GM23338 (cell line): Measurements from ENCODE around the gene ELMO3. TPM values are rescaled to one million over a fixed set of nuclear protein-coding genes. Genes with fewer than 3 reads are reported as not detected.

Source experiments
- ATAC-seq: fragments of 200-7000 bp; cut with Tn5 transposase; 3 replicates; pipeline ENCODE4 v1.9.1; 2020
- DNase-seq: peaks from one replicate; pipeline ENCODE4 v3.0.0-alpha.2; 2015; ENCODE audit warnings: low spot score
- H2AFZ ChIP-seq: fragments of 200-600 bp; sonication (generic); 2 replicates; pipeline ENCODE4 v1.8.0; 2016; ENCODE audit warnings: antibody characterized with exemption, mild to moderate bottlenecking, moderate library complexity
- H3F3A ChIP-seq: fragments of 200-600 bp; sonication (generic); replicated peaks from 2 replicates; pipeline ENCODE4 v1.8.0; 2017; ENCODE audit warnings: antibody characterized with exemption, mixed run types, low read depth
- H3K27ac ChIP-seq: fragments of 200-600 bp; sonication (generic); 2 replicates; pipeline ENCODE4 v1.6.1; 2016; ENCODE audit warnings: low read depth
- H3K27me3 ChIP-seq: fragments of 200-600 bp; sonication (generic); 2 replicates; pipeline ENCODE4 v1.8.0; 2016; ENCODE audit warnings: mild to moderate bottlenecking, mixed run types, moderate library complexity; ENCODE audit not compliant: insufficient read depth
- H3K36me3 ChIP-seq: fragments of 200-600 bp; sonication (generic); 2 replicates; pipeline ENCODE4 v1.8.0; 2016; ENCODE audit warnings: mild to moderate bottlenecking; ENCODE audit not compliant: insufficient read depth
- H3K4me1 ChIP-seq: fragments of 200-600 bp; sonication (generic); 2 replicates; pipeline ENCODE4 v1.8.0; 2016; ENCODE audit warnings: mild to moderate bottlenecking, moderate library complexity; ENCODE audit not compliant: insufficient read depth
- H3K4me2 ChIP-seq: fragments of 200-600 bp; sonication (generic); 2 replicates; pipeline ENCODE4 v1.7.1; 2017; ENCODE audit warnings: mixed run types
- H3K4me3 ChIP-seq: fragments of 200-600 bp; sonication (generic); 2 replicates; pipeline ENCODE4 v1.6.1; 2016; ENCODE audit warnings: mixed run types
- H3K79me2 ChIP-seq: fragments of 200-600 bp; sonication (generic); replicated peaks from 2 replicates; pipeline ENCODE4 v1.8.0; 2017; ENCODE audit warnings: mild to moderate bottlenecking; ENCODE audit not compliant: insufficient read depth
- H3K9me2 ChIP-seq: fragments of 200-600 bp; sonication (generic); 2 replicates; pipeline ENCODE4 v1.8.0; 2017; ENCODE audit not compliant: insufficient read depth
- H4K20me1 ChIP-seq: fragments of 200-600 bp; sonication (generic); replicated peaks from 2 replicates; pipeline ENCODE4 v1.8.0; 2017; ENCODE audit warnings: mild to moderate bottlenecking; ENCODE audit not compliant: insufficient read depth
- H3K27ac Mint-ChIP-seq: 2 replicates; pipeline ENCODE4 v1.8.0; 2020; ENCODE audit warnings: inconsistent platforms, mild to moderate bottlenecking, moderate library complexity, mixed read lengths
- H3K27me3 Mint-ChIP-seq: 3 replicates; pipeline ENCODE4 v1.8.0; 2022; ENCODE audit warnings: low read depth, mild to moderate bottlenecking, moderate library complexity, mixed read lengths, inconsistent platforms; ENCODE audit not compliant: insufficient read depth, poor library complexity
- H3K36me3 Mint-ChIP-seq: 3 replicates; pipeline ENCODE4 v1.8.0; 2021; ENCODE audit warnings: low read depth, mild to moderate bottlenecking, inconsistent platforms, moderate library complexity, mixed read lengths
- H3K4me1 Mint-ChIP-seq: 3 replicates; pipeline ENCODE4 v1.8.0; 2020; ENCODE audit warnings: mild to moderate bottlenecking, inconsistent platforms, mixed read lengths
- H3K4me3 Mint-ChIP-seq: 3 replicates; pipeline ENCODE4 v1.8.0; 2021; ENCODE audit warnings: moderate library complexity, mild to moderate bottlenecking, inconsistent platforms, mixed read lengths
- H3K9me3 Mint-ChIP-seq: 3 replicates; pipeline ENCODE4 v1.8.0; 2020; ENCODE audit warnings: moderate library complexity, mild to moderate bottlenecking, inconsistent platforms, mixed read lengths
- CREB1 ChIP-seq: fragments of 250-450 bp; sonication (Bioruptor Pico); IDR thresholded peaks from 2 replicates; pipeline ENCODE4 v1.5.0; 2020; ENCODE audit warnings: low read depth, mild to moderate bottlenecking, moderate library complexity
- EZH2 ChIP-seq: fragments of 200-600 bp; sonication (generic); IDR thresholded peaks from one replicate; pipeline ENCODE4 v1.8.0; 2017; ENCODE audit warnings: antibody characterized with exemption, mild to moderate bottlenecking, low read depth; ENCODE audit not compliant: unreplicated experiment
- EZH2phosphoT487 ChIP-seq: fragments of 200-600 bp; sonication (generic); IDR thresholded peaks from one replicate; pipeline ENCODE4 v1.8.1; 2018; ENCODE audit warnings: antibody characterized with exemption; ENCODE audit not compliant: unreplicated experiment
- JUNB ChIP-seq: IDR thresholded peaks from one replicate; pipeline ENCODE4 v1.6.1; 2016; ENCODE audit warnings: antibody characterized with exemption; ENCODE audit not compliant: unreplicated experiment
- NANOG ChIP-seq: IDR thresholded peaks from 2 replicates; pipeline ENCODE4 v1.6.1; 2016; ENCODE audit warnings: antibody characterized with exemption, borderline replicate concordance
- POLR2AphosphoS5 ChIP-seq: IDR thresholded peaks from 2 replicates; pipeline ENCODE4 v1.6.1; 2016; ENCODE audit warnings: antibody characterized with exemption, low read depth
- STAT1 ChIP-seq: IDR thresholded peaks from one replicate; pipeline ENCODE4 v1.6.1; 2016; ENCODE audit warnings: antibody characterized with exemption; ENCODE audit not compliant: unreplicated experiment
- ZNF114 ChIP-seq: fragments of 250-450 bp; sonication (Bioruptor Pico); IDR thresholded peaks from 2 replicates; pipeline ENCODE4 v1.5.0; 2020; ENCODE audit warnings: mild to moderate bottlenecking, moderate library complexity
- ZNF331 ChIP-seq: fragments of 250-450 bp; sonication (Bioruptor Pico); IDR thresholded peaks from 2 replicates; pipeline ENCODE4 v1.5.0; 2020; ENCODE audit warnings: low read depth, mild to moderate bottlenecking, moderate library complexity
- polyA plus RNA-seq: library from polyadenylated mRNA; unstranded; fragments of >200 nt; fragmentation: Nextera tagmentation; extraction: Ambion mirVana; gene quantifications from 2 replicates; pipeline ENCODE4 v1.2.1, GENCODE V29; 2016
- total RNA-seq: library from RNA; depleted of rRNA; stranded (reverse); fragments of >200 nt; shearing (Covaris generic); gene quantifications from 2 replicates; pipeline ENCODE4 v1.2.3, GENCODE V29; 2014
- TF ChIP-seq, protein P1 (sequence below): IDR thresholded peaks from one replicate; pipeline ENCODE4 v1.6.1; 2018; ENCODE audit warnings: antibody characterized with exemption; ENCODE audit not compliant: unreplicated experiment
- TF ChIP-seq, protein P2 (sequence below), 2 experiments: fragments of 200-600 bp in 1 of 2; sonication (generic) in 1 of 2; conservative IDR thresholded peaks; 2 replicates each; pipeline versions ENCODE4 v1.5.1 to v1.6.1; 2016 to 2017; ENCODE audit warnings: antibody characterized with exemption in 2 of 2, low read depth in 2 of 2, mild to moderate bottlenecking in 2 of 2, moderate library complexity in 1 of 2
- TF ChIP-seq, protein P3 (sequence below): IDR thresholded peaks from 2 replicates; pipeline ENCODE4 v1.6.1; 2016; ENCODE audit warnings: antibody characterized with exemption
- TF ChIP-seq, protein P4 (sequence below): fragments of 250-450 bp; sonication (Bioruptor Pico); IDR thresholded peaks from 2 replicates; pipeline ENCODE4 v1.5.0; 2020; ENCODE audit warnings: mild to moderate bottlenecking, moderate library complexity

Gene ELMO3
- total and polyA plus RNA-seq, 2 experiments from 2014 or later = 4.7 to 16.2 TPM

DNA sequence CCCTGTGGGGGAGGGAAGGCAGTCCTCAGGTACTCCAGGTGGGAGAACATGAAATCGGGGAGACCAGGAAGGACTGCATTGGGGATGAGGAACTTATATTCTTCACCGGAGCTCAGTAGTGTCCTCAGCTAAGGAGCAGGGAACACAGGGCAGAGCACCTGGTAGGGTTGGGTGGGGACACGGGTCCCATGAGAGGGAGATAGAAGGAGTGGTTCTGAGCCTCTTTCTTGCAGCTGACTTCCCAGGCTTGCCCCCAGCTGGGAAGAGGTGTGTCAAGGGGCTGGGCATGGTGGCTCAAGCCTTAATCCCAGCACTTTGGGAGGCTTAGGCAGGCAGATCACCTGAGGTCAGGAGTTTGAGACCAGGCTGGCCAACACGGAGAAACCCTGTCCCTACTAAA is 46.3 kb downstream of the ELMO3 start:
- Histone ChIP-seq H3K27me3 (peaks cover 24% of the 10 kb centered on the region), H2AFZ (no peak overlapping the region), H3F3A (peaks cover 18% of the 10 kb centered on the region), H3K4me1 (peaks cover 33% of the 10 kb centered on the region), H3K9me2 (no peaks in the 10 kb centered on the region), H3K79me2 (peaks cover 36% of the 10 kb centered on the region), H3K27ac (peak overlapping the region; percentile 94; the same call in 1 of the 2 replicates), H3K36me3 (no peaks in the 10 kb centered on the region; the same call in 1 of the 2 replicates), H3K4me3 (peak overlapping the region; percentile 89), H3K4me2 (peak overlapping the region; percentile 93), H4K20me1 (no peaks in the 10 kb centered on the region; the same call in 1 of the 2 replicates)
- H3K4me3 Mint-ChIP-seq = peak overlapping the region; percentile 90
- H3K36me3 Mint-ChIP-seq = peaks cover 5% of the 10 kb centered on the region; the same call in 1 of the 3 replicates
- peak overlapping the region; percentile 97 for H3K27ac Mint-ChIP-seq
- TF ChIP-seq, protein P1, sequence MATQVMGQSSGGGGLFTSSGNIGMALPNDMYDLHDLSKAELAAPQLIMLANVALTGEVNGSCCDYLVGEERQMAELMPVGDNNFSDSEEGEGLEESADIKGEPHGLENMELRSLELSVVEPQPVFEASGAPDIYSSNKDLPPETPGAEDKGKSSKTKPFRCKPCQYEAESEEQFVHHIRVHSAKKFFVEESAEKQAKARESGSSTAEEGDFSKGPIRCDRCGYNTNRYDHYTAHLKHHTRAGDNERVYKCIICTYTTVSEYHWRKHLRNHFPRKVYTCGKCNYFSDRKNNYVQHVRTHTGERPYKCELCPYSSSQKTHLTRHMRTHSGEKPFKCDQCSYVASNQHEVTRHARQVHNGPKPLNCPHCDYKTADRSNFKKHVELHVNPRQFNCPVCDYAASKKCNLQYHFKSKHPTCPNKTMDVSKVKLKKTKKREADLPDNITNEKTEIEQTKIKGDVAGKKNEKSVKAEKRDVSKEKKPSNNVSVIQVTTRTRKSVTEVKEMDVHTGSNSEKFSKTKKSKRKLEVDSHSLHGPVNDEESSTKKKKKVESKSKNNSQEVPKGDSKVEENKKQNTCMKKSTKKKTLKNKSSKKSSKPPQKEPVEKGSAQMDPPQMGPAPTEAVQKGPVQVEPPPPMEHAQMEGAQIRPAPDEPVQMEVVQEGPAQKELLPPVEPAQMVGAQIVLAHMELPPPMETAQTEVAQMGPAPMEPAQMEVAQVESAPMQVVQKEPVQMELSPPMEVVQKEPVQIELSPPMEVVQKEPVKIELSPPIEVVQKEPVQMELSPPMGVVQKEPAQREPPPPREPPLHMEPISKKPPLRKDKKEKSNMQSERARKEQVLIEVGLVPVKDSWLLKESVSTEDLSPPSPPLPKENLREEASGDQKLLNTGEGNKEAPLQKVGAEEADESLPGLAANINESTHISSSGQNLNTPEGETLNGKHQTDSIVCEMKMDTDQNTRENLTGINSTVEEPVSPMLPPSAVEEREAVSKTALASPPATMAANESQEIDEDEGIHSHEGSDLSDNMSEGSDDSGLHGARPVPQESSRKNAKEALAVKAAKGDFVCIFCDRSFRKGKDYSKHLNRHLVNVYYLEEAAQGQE = no peak
- TF ChIP-seq EZH2 (no peak), POLR2AphosphoS5 (no peak), CREB1 (CRISPR knock-in tag) (no peak), NANOG (no peak), STAT1 (no peak), ZNF114 (CRISPR knock-in tag) (no peak), JUNB (no peak), EZH2phosphoT487 (no peak), ZNF331 (CRISPR knock-in tag) (no peak)
- TF ChIP-seq, protein P2, sequence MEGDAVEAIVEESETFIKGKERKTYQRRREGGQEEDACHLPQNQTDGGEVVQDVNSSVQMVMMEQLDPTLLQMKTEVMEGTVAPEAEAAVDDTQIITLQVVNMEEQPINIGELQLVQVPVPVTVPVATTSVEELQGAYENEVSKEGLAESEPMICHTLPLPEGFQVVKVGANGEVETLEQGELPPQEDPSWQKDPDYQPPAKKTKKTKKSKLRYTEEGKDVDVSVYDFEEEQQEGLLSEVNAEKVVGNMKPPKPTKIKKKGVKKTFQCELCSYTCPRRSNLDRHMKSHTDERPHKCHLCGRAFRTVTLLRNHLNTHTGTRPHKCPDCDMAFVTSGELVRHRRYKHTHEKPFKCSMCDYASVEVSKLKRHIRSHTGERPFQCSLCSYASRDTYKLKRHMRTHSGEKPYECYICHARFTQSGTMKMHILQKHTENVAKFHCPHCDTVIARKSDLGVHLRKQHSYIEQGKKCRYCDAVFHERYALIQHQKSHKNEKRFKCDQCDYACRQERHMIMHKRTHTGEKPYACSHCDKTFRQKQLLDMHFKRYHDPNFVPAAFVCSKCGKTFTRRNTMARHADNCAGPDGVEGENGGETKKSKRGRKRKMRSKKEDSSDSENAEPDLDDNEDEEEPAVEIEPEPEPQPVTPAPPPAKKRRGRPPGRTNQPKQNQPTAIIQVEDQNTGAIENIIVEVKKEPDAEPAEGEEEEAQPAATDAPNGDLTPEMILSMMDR (conservative IDR thresholded peaks at IDR 0.05; ENCODE audit: low read depth in 2 of 2) = no peak
- TF ChIP-seq, protein P3, sequence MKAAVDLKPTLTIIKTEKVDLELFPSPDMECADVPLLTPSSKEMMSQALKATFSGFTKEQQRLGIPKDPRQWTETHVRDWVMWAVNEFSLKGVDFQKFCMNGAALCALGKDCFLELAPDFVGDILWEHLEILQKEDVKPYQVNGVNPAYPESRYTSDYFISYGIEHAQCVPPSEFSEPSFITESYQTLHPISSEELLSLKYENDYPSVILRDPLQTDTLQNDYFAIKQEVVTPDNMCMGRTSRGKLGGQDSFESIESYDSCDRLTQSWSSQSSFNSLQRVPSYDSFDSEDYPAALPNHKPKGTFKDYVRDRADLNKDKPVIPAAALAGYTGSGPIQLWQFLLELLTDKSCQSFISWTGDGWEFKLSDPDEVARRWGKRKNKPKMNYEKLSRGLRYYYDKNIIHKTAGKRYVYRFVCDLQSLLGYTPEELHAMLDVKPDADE = no peak
- TF ChIP-seq, protein P4, sequence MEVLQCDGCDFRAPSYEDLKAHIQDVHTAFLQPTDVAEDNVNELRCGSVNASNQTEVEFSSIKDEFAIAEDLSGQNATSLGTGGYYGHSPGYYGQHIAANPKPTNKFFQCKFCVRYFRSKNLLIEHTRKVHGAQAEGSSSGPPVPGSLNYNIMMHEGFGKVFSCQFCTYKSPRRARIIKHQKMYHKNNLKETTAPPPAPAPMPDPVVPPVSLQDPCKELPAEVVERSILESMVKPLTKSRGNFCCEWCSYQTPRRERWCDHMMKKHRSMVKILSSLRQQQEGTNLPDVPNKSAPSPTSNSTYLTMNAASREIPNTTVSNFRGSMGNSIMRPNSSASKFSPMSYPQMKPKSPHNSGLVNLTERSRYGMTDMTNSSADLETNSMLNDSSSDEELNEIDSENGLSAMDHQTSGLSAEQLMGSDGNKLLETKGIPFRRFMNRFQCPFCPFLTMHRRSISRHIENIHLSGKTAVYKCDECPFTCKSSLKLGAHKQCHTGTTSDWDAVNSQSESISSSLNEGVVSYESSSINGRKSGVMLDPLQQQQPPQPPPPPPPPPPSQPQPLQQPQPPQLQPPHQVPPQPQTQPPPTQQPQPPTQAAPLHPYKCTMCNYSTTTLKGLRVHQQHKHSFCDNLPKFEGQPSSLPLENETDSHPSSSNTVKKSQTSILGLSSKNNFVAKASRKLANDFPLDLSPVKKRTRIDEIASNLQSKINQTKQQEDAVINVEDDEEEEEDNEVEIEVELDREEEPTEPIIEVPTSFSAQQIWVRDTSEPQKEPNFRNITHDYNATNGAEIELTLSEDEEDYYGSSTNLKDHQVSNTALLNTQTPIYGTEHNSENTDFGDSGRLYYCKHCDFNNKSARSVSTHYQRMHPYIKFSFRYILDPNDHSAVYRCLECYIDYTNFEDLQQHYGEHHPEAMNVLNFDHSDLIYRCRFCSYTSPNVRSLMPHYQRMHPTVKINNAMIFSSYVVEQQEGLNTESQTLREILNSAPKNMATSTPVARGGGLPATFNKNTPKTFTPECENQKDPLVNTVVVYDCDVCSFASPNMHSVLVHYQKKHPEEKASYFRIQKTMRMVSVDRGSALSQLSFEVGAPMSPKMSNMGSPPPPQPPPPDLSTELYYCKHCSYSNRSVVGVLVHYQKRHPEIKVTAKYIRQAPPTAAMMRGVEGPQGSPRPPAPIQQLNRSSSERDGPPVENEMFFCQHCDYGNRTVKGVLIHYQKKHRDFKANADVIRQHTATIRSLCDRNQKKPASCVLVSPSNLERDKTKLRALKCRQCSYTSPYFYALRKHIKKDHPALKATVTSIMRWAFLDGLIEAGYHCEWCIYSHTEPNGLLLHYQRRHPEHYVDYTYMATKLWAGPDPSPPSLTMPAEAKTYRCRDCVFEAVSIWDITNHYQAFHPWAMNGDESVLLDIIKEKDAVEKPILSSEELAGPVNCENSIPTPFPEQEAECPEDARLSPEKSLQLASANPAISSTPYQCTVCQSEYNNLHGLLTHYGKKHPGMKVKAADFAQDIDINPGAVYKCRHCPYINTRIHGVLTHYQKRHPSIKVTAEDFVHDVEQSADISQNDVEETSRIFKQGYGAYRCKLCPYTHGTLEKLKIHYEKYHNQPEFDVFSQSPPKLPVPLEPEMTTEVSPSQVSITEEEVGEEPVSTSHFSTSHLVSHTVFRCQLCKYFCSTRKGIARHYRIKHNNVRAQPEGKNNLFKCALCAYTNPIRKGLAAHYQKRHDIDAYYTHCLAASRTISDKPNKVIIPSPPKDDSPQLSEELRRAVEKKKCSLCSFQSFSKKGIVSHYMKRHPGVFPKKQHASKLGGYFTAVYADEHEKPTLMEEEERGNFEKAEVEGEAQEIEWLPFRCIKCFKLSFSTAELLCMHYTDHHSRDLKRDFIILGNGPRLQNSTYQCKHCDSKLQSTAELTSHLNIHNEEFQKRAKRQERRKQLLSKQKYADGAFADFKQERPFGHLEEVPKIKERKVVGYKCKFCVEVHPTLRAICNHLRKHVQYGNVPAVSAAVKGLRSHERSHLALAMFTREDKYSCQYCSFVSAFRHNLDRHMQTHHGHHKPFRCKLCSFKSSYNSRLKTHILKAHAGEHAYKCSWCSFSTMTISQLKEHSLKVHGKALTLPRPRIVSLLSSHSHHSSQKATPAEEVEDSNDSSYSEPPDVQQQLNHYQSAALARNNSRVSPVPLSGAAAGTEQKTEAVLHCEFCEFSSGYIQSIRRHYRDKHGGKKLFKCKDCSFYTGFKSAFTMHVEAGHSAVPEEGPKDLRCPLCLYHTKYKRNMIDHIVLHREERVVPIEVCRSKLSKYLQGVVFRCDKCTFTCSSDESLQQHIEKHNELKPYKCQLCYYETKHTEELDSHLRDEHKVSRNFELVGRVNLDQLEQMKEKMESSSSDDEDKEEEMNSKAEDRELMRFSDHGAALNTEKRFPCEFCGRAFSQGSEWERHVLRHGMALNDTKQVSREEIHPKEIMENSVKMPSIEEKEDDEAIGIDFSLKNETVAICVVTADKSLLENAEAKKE (CRISPR knock-in tag) = no peak
- no peaks in the 10 kb centered on the region; the same call in 2 of the 3 replicates for H3K9me3 Mint-ChIP-seq
- no peak for DNase-seq
- no peak for ATAC-seq
- peaks cover 53% of the 10 kb centered on the region for H3K4me1 Mint-ChIP-seq
- H3K27me3 Mint-ChIP-seq = peaks cover 31% of the 10 kb centered on the region
